Heart right ventricle (tissue), 16 donors: ENCODE data around the gene HRH3. TPM values are rescaled to one million over a fixed set of nuclear protein-coding genes. Genes with fewer than 3 reads are reported as not detected.

Experiments
- ATAC-seq, 8 donors: fragments of 200-7000 bp; cut with Tn5 transposase; one replicate each; pipeline ENCODE4 v1.9.1; 2020; ENCODE audit warnings: mild to moderate bottlenecking in 8 of 8, moderate library complexity in 8 of 8, moderate number of reproducible peaks in 1 of 8
- DNase-seq, 2 donors: peaks; one replicate each; pipeline ENCODE4 v3.0.0-alpha.2; 2020
- H3K27ac ChIP-seq, 10 donors: fragments of 200-600 bp; sonication (generic) in 2 of 10; one replicate each; pipeline versions ENCODE4 v1.5.0 to v1.8.0; 2020 to 2022; ENCODE audit warnings: mild to moderate bottlenecking in 3 of 10
- H3K27me3 ChIP-seq, 7 donors: fragments of 200-600 bp; one replicate each; pipeline ENCODE4 v1.8.0; 2021 to 2022; ENCODE audit warnings: mild to moderate bottlenecking in 2 of 7
- H3K36me3 ChIP-seq, 9 donors: fragments of 200-600 bp; sonication (generic) in 1 of 9; one replicate each; pipeline versions ENCODE4 v1.5.0 to v1.8.0; 2020 to 2022; ENCODE audit warnings: mild to moderate bottlenecking in 2 of 9
- H3K4me1 ChIP-seq, 9 donors: fragments of 200-600 bp; sonication (generic) in 1 of 9; one replicate each; pipeline versions ENCODE4 v1.5.0 to v1.8.0; 2020 to 2022; ENCODE audit warnings: mild to moderate bottlenecking in 4 of 9
- H3K4me3 ChIP-seq, 10 donors: fragments of 200-600 bp; sonication (generic) in 2 of 10; one replicate each; pipeline versions ENCODE4 v1.5.0 to v1.8.0; 2020 to 2022; ENCODE audit warnings: mild to moderate bottlenecking in 7 of 10, moderate library complexity in 2 of 10
- H3K9me3 ChIP-seq, 11 donors: fragments of 200-600 bp in 10 of 11; sonication (generic) in 2 of 11; one replicate each; pipeline versions ENCODE4 v1.5.0 to v1.8.0; 2013 to 2022; ENCODE audit warnings: mild to moderate bottlenecking in 2 of 11, control low read depth in 1 of 11, moderate library complexity in 1 of 11
- WGBS, 2 donors: extraction: QIAGEN DNeasy Blood & Tissue Kit; methylation state at CpG; one replicate each; pipeline ENCODE4 v1.1.7; 2013; ENCODE audit warnings: inconsistent platforms in 1 of 2; 5-methylcytosine and 5-hydroxymethylcytosine counted together
- intact Hi-C, 10 donors: fragments of 100-400 bp; cut with DNase I; formaldehyde crosslinking; loops; one replicate each; pipeline versions ENCODE4 v1.11.1 to v1.14.2; 2022
- polyA plus RNA-seq, 2 donors: library from polyadenylated mRNA; stranded (reverse); fragments of 200-250 nt; gene quantifications; one replicate each; pipeline ENCODE4 v1.2.3, GENCODE V29; 2013
- total RNA-seq, 10 donors: library from RNA; stranded (reverse); fragmentation: NEBNext Ultra II Directional in 3 of 10; extraction: Animal tissue kit (Norgen Biotek cat#: 25700) in 3 of 10; gene quantifications; one replicate each; pipeline versions ENCODE4 v1.2.1 to v1.2.4, GENCODE V29; 2021 to 2023
- TF ChIP-seq, protein P1 (sequence below), 9 donors: fragments of 200-600 bp; sonication (generic) in 2 of 9; IDR thresholded peaks; one replicate each; pipeline versions ENCODE4 v1.5.0 to v1.8.0; 2021 to 2022; ENCODE audit warnings: antibody characterized with exemption in 9 of 9, mild to moderate bottlenecking in 5 of 9, moderate library complexity in 1 of 9
- donor health status: Arrhythmogenic right ventricular cardiomyopathy.
- donor health status: ischemic (EF 13 %, LVEDD 7.1; RV severe dilation, severe dysfunction).
- donor health status: healthy with polysubstance abuse.
- donor health status: DM: no; HTN: yes; CAD: no.
- donor health status: DM: no; HTN: no; CAD: no.
- donor health status: ischemic (EF 25% LVEDD 6.9; RV normal size, moderate dysfunction).
- donor health status: ischemic (EF 25% LVEDD 5.7; RV mildly dilated, moderate dysfunction).
- donor health status: healthy.
- donor health status: DM: yes; HTN: yes; CAD: no.
- donor health status: Ischemic cardiomyopathy.
- donor health status: ischemic (EF 35%, LVEDD 5.7; RV mildly dilated, moderate dysfunction).
- donor health status: nonischemic (EF 11% LVEDD 7.7; RV severe dilation, severe dysfunction).
- donor health status: DM: yes; HTN: yes; CAD: no.
- donor health status: PGD.
- donor health status: ischemic (EF 29% LVEDD 5.4; RV normal size, mild dysfunction).
- donor health status: nonischemic (EF 23%, LVEDD 6.1; RV moderate dilation, normal function).

HRH3 gene
- total and polyA plus RNA-seq, 12 donors: not detected

DNA sequence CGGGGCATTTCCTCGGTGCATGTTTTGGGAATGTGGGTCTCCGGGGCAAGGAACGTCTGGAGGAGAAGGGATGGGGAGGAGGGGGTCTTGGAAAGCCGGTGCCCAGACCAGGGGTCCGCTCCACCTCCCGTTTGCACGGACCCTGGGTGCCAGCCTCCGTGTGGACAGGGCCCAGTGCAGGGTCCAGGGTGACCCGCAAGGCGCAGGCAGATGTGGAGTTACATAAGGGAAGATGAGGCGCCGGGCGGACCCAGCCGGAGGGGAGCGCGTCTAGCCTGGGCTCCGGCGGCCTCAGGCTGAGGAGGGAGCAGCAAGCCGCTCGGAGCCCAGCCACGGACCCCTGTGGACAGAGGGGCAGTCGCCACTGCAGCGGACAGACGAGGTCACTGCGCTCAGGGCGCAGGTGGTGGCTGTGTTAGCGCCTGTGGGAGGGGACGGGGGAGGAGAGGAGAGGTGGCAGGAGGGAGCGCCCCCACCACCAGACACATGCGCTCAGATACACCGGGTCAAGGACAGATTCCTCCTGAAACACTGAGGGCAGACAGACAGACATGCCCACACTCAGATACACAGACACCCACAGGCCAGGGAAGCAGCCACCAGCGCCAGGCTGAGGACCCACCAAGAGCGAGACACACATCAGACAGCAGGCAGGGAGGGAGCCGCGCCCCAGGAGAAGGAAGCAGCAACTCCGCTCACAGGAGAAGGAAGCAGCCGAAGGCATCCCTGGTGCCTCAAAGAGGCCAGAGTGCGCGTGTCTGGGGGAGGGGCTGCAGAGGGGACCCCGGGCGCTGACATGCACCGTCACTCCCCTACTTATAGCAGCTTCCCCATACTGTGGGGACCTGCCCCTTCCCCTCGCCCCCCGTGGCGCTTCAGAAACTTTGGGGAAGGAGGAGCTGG, 839 bp upstream of the HRH3 start:
- no peak for DNase-seq
- Histone ChIP-seq H3K4me3 (peak overlapping the region in 7 of 10 donors; percentile 15 to 43 (median 31)), H3K27ac (no peak overlapping the region), H3K36me3 (no peaks in the 10 kb centered on the region), H3K27me3 (peaks cover 32 to 90% (median 84%) of the 10 kb centered on the region in 7 donors), H3K9me3 (no peaks in the 10 kb centered on the region), H3K4me1 (peaks cover 3 to 23% (median 12%) of the 10 kb centered on the region in 9 donors)
- intact Hi-C loops: no loop called here
- ATAC-seq: peak in 3 of 8 donors; percentile 10 to 25 (median 15)
- 2% methylated on average over 46 of the region's 46 CpGs for WGBS, 2 donors
- TF ChIP-seq, protein P1, sequence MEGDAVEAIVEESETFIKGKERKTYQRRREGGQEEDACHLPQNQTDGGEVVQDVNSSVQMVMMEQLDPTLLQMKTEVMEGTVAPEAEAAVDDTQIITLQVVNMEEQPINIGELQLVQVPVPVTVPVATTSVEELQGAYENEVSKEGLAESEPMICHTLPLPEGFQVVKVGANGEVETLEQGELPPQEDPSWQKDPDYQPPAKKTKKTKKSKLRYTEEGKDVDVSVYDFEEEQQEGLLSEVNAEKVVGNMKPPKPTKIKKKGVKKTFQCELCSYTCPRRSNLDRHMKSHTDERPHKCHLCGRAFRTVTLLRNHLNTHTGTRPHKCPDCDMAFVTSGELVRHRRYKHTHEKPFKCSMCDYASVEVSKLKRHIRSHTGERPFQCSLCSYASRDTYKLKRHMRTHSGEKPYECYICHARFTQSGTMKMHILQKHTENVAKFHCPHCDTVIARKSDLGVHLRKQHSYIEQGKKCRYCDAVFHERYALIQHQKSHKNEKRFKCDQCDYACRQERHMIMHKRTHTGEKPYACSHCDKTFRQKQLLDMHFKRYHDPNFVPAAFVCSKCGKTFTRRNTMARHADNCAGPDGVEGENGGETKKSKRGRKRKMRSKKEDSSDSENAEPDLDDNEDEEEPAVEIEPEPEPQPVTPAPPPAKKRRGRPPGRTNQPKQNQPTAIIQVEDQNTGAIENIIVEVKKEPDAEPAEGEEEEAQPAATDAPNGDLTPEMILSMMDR (IDR thresholded peaks at IDR 0.05): no peak

DNA sequence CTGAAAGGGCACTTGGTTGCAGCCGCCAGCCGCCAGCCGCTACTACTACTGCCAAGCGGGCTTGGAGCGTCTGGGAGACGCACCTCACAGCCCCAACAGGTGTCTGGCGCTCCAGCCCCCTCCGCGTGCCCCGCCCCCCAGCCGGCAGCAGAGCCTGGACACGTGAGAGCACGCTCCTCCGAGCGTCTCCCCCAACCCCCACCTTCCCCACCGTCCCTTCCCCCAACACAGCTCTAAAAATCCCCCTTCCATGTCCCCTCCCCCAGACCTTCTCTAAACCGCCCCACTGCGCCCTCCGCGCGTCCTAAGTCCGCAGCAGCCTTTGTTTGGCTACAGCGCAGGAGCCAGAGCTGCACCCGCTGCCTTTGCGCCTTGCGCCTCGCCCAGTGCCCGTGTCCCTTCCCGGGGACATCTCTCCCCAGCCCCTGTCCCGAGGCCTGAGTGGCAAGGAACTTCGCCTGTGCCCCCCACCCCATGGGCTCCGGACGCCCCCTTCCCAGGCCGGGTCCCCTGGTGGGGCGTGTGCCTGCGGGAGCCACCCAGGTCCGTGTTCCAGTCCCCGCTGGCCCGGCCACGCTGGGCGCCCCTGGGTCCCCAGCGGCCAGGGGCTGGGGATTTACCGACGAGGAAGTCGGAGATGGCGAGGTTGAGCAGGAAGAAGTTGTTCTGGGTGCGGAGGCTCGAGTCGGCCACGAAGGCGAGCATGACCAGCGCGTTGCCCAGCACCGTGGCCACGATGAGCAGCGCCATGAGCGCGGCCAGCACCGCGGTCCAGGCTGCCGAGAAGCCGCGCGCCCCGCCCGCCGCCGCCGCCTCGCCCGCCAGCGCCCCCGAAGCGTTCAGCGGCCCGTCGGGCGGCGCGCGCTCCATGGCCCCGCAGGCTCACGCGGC, 732 bp downstream of the HRH3 start:
- intact Hi-C loops: no loop called here
- ATAC-seq: no peak
- 2% methylated on average over 58 to 84 of the region's 84 CpGs for WGBS, 2 donors

DNA sequence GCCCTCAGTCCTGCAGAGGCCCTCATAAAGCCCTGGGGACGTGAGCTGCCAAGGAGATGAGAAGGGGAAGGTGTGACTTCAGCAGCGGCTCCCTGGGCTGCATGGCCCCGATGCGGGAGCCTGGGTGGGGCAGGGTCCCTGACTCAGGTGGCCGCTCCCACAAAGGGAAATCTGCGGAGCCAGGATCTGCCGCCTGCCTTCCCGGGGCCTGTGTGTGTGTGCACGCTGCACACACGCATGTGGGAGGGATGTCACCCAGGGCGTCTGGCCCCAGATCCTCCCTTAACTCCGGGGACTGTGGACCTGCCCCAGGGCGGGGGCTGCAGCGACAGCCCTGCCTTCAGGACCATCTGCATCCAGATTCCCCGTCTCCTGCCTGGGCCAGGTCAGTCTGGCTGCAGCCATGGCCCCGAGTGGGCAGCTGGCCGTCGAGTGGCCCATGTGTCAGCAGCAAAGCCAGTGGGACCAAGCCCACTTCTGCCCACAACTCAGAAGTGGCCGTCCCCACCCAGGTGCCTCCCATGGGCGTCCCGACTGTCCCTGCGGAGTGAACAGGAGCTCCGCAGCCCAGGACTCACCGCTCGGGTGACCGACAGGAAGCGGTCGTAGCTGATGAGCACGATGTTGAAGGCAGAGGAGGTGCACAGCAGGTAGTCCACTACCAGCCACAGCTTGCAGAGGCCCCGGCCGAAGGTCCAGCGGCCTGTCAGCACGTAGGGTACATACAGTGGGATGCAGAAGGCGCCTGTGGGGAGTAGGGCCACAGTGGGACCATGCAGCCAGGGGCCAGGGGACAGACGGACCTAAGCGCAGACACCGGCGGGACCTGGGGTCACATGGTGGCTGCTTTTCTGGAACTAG, 1.9 kb downstream of the HRH3 start:
- intact Hi-C loops: no loop called here
- DNase-seq: no peak
- WGBS, 2 donors: 54 to 57% methylated on average over 38 of the region's 38 CpGs
- ATAC-seq: peak in 1 of 8 donors; percentile 12
- Histone ChIP-seq H3K4me1 (peaks cover 3 to 23% (median 12%) of the 10 kb centered on the region in 9 donors), H3K27ac (no peak overlapping the region), H3K9me3 (no peaks in the 10 kb centered on the region), H3K4me3 (no peak overlapping the region), H3K27me3 (peaks cover 38 to 90% (median 89%) of the 10 kb centered on the region in 7 donors), H3K36me3 (no peaks in the 10 kb centered on the region)
- TF ChIP-seq, protein P1 (IDR thresholded peaks at IDR 0.05): no peak

More for the DNA sequence above, 732 bp downstream of the HRH3 start:
- Histone ChIP-seq H3K27me3 (peaks cover 38 to 94% (median 92%) of the 10 kb centered on the region in 7 donors), H3K4me1 (peaks cover 3 to 23% (median 12%) of the 10 kb centered on the region in 9 donors), H3K36me3 (no peaks in the 10 kb centered on the region), H3K4me3 (peak overlapping the region in 6 of 10 donors; percentile 3 to 31 (median 24)), H3K27ac (no peak overlapping the region), H3K9me3 (no peaks in the 10 kb centered on the region)
- no peak for DNase-seq
- TF ChIP-seq, protein P1 (IDR thresholded peaks at IDR 0.05): no peak
